Esophagus muscularis mucosa (tissue), 4 donors: ENCODE data around the gene MGAT4B.

Experiments used
- EP300 ChIP-seq: sonication (generic); formaldehyde crosslinking; IDR thresholded peaks from one replicate; pipeline ENCODE4 v1.6.1; 2017; ENCODE audit warnings: antibody characterized with exemption
- POLR2A ChIP-seq: fragments of 450-650 bp; IDR thresholded peaks from one replicate; pipeline ENCODE4 v1.6.1; 2017; ENCODE audit warnings: antibody characterized with exemption, moderate library complexity, mild to moderate bottlenecking, low read depth
- POLR2AphosphoS5 ChIP-seq, 2 donors: sonication (generic); formaldehyde crosslinking; IDR thresholded peaks; one replicate each; pipeline ENCODE4 v1.6.1; 2017; ENCODE audit warnings: antibody characterized with exemption in 2 of 2
- TF ChIP-seq, protein P1 (sequence below), 3 experiments: fragments of 200-600 bp in 2 of 3; fragments of 450-650 bp in 1 of 3; sonication (generic) in 2 of 3; IDR thresholded peaks; one replicate each; pipeline ENCODE4 v1.5.1; 2017 to 2019; ENCODE audit warnings: antibody characterized with exemption in 3 of 3, mild to moderate bottlenecking in 2 of 3, moderate library complexity in 1 of 3

DNA sequence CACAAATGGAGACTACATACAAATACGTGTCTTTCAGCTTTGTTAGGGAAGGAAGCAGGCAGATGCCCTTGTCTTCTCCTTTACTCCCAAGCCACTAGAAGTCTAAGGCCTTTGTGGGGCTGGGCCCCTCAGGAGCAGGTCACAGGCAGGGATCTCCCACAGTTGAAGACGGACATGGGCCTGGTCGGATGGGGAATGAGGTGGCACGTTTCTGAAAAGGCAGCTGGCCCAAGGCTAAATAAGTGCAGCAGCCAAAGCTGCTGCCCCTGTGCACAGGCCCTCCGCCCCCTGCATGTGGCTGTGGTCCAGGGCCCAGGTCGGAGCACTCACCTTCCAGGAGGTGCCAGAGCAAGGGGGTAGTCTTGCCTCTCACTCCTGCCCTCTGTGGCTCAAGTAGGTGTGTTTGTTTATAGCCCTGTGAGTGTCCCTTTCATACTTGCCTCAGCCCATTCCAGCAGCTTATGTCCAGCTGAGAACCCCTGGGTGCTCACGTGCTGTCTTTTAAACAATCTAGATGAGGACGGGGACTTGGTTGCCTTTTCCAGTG is 15.9 kb upstream of the MGAT4B start:
- TF ChIP-seq, protein P1, sequence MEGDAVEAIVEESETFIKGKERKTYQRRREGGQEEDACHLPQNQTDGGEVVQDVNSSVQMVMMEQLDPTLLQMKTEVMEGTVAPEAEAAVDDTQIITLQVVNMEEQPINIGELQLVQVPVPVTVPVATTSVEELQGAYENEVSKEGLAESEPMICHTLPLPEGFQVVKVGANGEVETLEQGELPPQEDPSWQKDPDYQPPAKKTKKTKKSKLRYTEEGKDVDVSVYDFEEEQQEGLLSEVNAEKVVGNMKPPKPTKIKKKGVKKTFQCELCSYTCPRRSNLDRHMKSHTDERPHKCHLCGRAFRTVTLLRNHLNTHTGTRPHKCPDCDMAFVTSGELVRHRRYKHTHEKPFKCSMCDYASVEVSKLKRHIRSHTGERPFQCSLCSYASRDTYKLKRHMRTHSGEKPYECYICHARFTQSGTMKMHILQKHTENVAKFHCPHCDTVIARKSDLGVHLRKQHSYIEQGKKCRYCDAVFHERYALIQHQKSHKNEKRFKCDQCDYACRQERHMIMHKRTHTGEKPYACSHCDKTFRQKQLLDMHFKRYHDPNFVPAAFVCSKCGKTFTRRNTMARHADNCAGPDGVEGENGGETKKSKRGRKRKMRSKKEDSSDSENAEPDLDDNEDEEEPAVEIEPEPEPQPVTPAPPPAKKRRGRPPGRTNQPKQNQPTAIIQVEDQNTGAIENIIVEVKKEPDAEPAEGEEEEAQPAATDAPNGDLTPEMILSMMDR (IDR thresholded peaks at IDR 0.05), result no peak
- TF ChIP-seq EP300, result no peak
- TF ChIP-seq POLR2A, result no peak
- no peak for TF ChIP-seq POLR2AphosphoS5 (IDR thresholded peaks at IDR 0.05)
